Panc1 (cell line): ENCODE data around the gene SUCLG2. TPM values are rescaled to one million over a fixed set of nuclear protein-coding genes. Genes with fewer than 3 reads are reported as not detected.
A peak's percentile ranks its signal among the peaks of the same experiment; 100 is the strongest.

Experiments
- ATAC-seq: fragments of 200-7000 bp; cut with Tn5 transposase; 2 replicates; pipeline ENCODE4 v1.9.1; 2020; ENCODE audit warnings: mild to moderate bottlenecking, moderate library complexity
- BruUV-seq: library from RNA; stranded (reverse); fragments of 400-500 nt; replicated peaks from 2 replicates; lab custom pipeline; 2021; lab: Mats Ljungman, UMichigan
- CTCF ChIA-PET: fragments of 300-600 bp; sonication (Branson Sonifier 250); formaldehyde crosslinking; loops from one replicate; lab custom pipeline; 2022; ENCODE audit warnings: antibody characterized with exemption; lab: Charles Lee
- POLR2A ChIA-PET: fragments of 300-600 bp; sonication (Branson Sonifier 250); formaldehyde crosslinking; loops from one replicate; lab custom pipeline; 2022; ENCODE audit warnings: antibody characterized with exemption; lab: Charles Lee
- DNase-seq: peaks from one replicate; pipeline ENCODE4 v3.0.0-alpha.2; 2010; ENCODE audit warnings: low read depth, low spot score
- H3K27ac ChIP-seq: 2 replicates; pipeline ENCODE4 v1.5.1; 2011; ENCODE audit warnings: mild to moderate bottlenecking, low read length, inconsistent platforms
- H3K27me3 ChIP-seq: fragments of 200-500 bp; sonication (Bioruptor generic); 2 replicates; pipeline ENCODE4 v1.6.0; 2014; ENCODE audit warnings: low read length, inconsistent platforms; ENCODE audit not compliant: control insufficient read depth, insufficient read depth
- H3K36me3 ChIP-seq: fragments of 200-500 bp; sonication (Bioruptor generic); 2 replicates; pipeline ENCODE4 v1.5.1; 2014; ENCODE audit warnings: inconsistent platforms, mild to moderate bottlenecking, low read length, moderate library complexity; ENCODE audit not compliant: control insufficient read depth, insufficient read depth
- H3K4me1 ChIP-seq: 2 replicates; pipeline ENCODE4 v1.5.1; 2011; ENCODE audit warnings: inconsistent platforms, mild to moderate bottlenecking, low read length, moderate library complexity; ENCODE audit not compliant: control insufficient read depth, insufficient read depth
- H3K4me3 ChIP-seq, 2 experiments: 2 replicates each; pipeline ENCODE4 v1.5.1; 2011 to 2012; ENCODE audit warnings: low read depth in 2 of 2, low read length in 2 of 2, mild to moderate bottlenecking in 2 of 2, inconsistent platforms in 1 of 2, moderate library complexity in 1 of 2
- H3K9me3 ChIP-seq: fragments of 200-500 bp; sonication (Bioruptor generic); 2 replicates; pipeline ENCODE4 v1.5.1; 2014; ENCODE audit warnings: low read depth, mild to moderate bottlenecking, inconsistent platforms, low read length, moderate library complexity; ENCODE audit not compliant: control insufficient read depth, insufficient read depth
- CTCF ChIP-seq: fragments of 450-650 bp; IDR thresholded peaks from 2 replicates; pipeline ENCODE4 v1.5.1; 2017; ENCODE audit warnings: mild to moderate bottlenecking
- POLR2AphosphoS5 ChIP-seq: IDR thresholded peaks from 2 replicates; pipeline ENCODE4 v1.6.1; 2012; ENCODE audit warnings: mild to moderate bottlenecking, low read depth, low read length, moderate library complexity
- REST ChIP-seq, 2 experiments: IDR thresholded peaks; 2 replicates each; pipeline ENCODE4 v1.6.1; 2011 to 2012; ENCODE audit warnings: low read depth in 2 of 2, control low read depth in 1 of 2, low read length in 1 of 2, mild to moderate bottlenecking in 1 of 2, moderate library complexity in 1 of 2; ENCODE audit not compliant: insufficient read depth in 1 of 2
- SIN3A ChIP-seq: IDR thresholded peaks from 2 replicates; pipeline ENCODE4 v1.6.1; 2012; ENCODE audit warnings: low read depth, mild to moderate bottlenecking, low read length, moderate library complexity, borderline replicate concordance; ENCODE audit not compliant: insufficient read depth
- TCF7L2 ChIP-seq: IDR thresholded peaks from 2 replicates; pipeline ENCODE4 v1.6.1; 2011; ENCODE audit warnings: mild to moderate bottlenecking, low read depth, low read length, inconsistent platforms
- in situ Hi-C: cut with HindIII; loops from 2 replicates; pipeline ENCODE4 v1.10.0; 2016; ENCODE audit warnings: low sequenced_read_pairs, low pct_unique_long_range_greater_than_20kb
- intact Hi-C: fragments of 100-400 bp; cut with micrococcal nuclease; formaldehyde crosslinking; loops from one replicate; pipeline ENCODE4 v1.10.0; 2022; ENCODE audit not compliant: unreplicated experiment
- total RNA-seq: library from RNA; stranded (reverse); gene quantifications from one replicate; pipeline ENCODE4 v1.2.1, GENCODE V29; 2021; ENCODE audit not compliant: unreplicated experiment

The SUCLG2 gene
- total RNA-seq, 1 experiment from 2014 or later, result 28.3 TPM

- no peak for TF ChIP-seq CTCF
- no peak for TF ChIP-seq POLR2AphosphoS5
- Histone ChIP-seq H3K9me3 (no peaks in the 10 kb centered on the region), H3K27me3 (no peaks in the 10 kb centered on the region), H3K27ac (peak overlapping the region; percentile 91), H3K36me3 (peaks cover 3% of the 10 kb centered on the region; the same call in 1 of the 2 replicates), H3K4me1 (peaks cover 42% of the 10 kb centered on the region), H3K4me3 (no peak overlapping the region)
- intact Hi-C loops, result no loop called here
- ATAC-seq, result no peak
- no TSS peak for BruUV-seq
- in situ Hi-C loops, result no loop called here
- ChIA-PET CTCF (no interaction called here), POLR2A (no interaction called here)
- no peak for DNase-seq
Observed at GRCh38 chr3:67649681-67650080, 4.7 kb downstream of the SUCLG2 start.

- no peaks in the 10 kb centered on the region for H3K9me3 ChIP-seq
- peak overlapping the region; percentile 91 for H3K27ac ChIP-seq
- H3K4me1 ChIP-seq, result peaks cover 41% of the 10 kb centered on the region
- in situ Hi-C loops, result no loop called here
- H3K4me3 ChIP-seq, result 0 out of 4 replicates have a peak overlapping the region, but pooled peaks of 1 of the 2 experiments have one; percentile 14
- intact Hi-C loops, result no loop called here
- peaks cover 2% of the 10 kb centered on the region; the same call in 1 of the 2 replicates for H3K36me3 ChIP-seq
- TF ChIP-seq POLR2AphosphoS5, result no peak
- TF ChIP-seq SIN3A, result no peak
- no peak for TF ChIP-seq CTCF
- no peak for TF ChIP-seq TCF7L2
- TF ChIP-seq REST (IDR thresholded peaks at IDR 0.05; ENCODE audit: insufficient read depth in 1 of 2, low read depth in 2 of 2, low read length in 1 of 2), result no peak
- no peaks in the 10 kb centered on the region for H3K27me3 ChIP-seq
- POLR2A ChIA-PET, result no interaction called here
- ATAC-seq, result peak; percentile 52
- DNase-seq, result no peak
- BruUV-seq, result no TSS peak
- CTCF ChIA-PET, result no interaction called here
Observed at GRCh38 chr3:67648701-67649100, 5.7 kb downstream of the SUCLG2 start.
